Pulmonary artery endothelial cell (primary cell): ENCODE measurements around the gene C16orf87. TPM values are rescaled to one million over a fixed set of nuclear protein-coding genes. Genes with fewer than 3 reads are reported as not detected.

Experiments used
- DNase-seq: peaks from one replicate; pipeline ENCODE4 v3.0.0-alpha.2; 2011; ENCODE audit warnings: low read depth, low spot score
- total RNA-seq: library from RNA; depleted of rRNA; stranded (reverse); fragments of >200 nt; gene quantifications from 2 replicates; pipeline ENCODE4 v1.2.3, GENCODE V29; 2014

The C16orf87 gene
- total RNA-seq, 1 donor from 2014 or later: 5.9 TPM

- DNase-seq: no peak
Observed at GRCh38 chr16:46843898-46844642, 13.1 kb upstream of the C16orf87 start.

GRCh38 chr16:46842192-46842895 lies 11.4 kb upstream of the C16orf87 start:
- no peak for DNase-seq

- no peak for DNase-seq
Observed at GRCh38 chr16:46839986-46840443, 9.0 kb upstream of the C16orf87 start.

- no peak for DNase-seq
Observed at GRCh38 chr16:46836534-46837530, 5.9 kb upstream of the C16orf87 start.

- DNase-seq: no peak
Observed at GRCh38 chr16:46833460-46833800, 2.5 kb upstream of the C16orf87 start.

GRCh38 chr16:46832757-46833459 lies 1.9 kb upstream of the C16orf87 start:
- DNase-seq: no peak

- DNase-seq: no peak
Observed at GRCh38 chr16:46830417-46830901, 521 bp downstream of the C16orf87 start.

GRCh38 chr16:46828943-46829342 lies 2.0 kb downstream of the C16orf87 start:
- DNase-seq: no peak

GRCh38 chr16:46828292-46828691 lies 2.7 kb downstream of the C16orf87 start:
- no peak for DNase-seq

GRCh38 chr16:46826631-46827030 lies 4.3 kb downstream of the C16orf87 start:
- no peak for DNase-seq

GRCh38 chr16:46822270-46822669 lies 8.7 kb downstream of the C16orf87 start:
- no peak for DNase-seq

GRCh38 chr16:46817961-46818360 lies 13.0 kb downstream of the C16orf87 start:
- no peak for DNase-seq

GRCh38 chr16:46814790-46815189 lies 16.2 kb downstream of the C16orf87 start:
- no peak for DNase-seq

GRCh38 chr16:46813611-46814010 lies 17.4 kb downstream of the C16orf87 start:
- no peak for DNase-seq

- DNase-seq: no peak
Observed at GRCh38 chr16:46812781-46813540, 18.0 kb downstream of the C16orf87 start.

GRCh38 chr16:46811682-46812081 lies 19.3 kb downstream of the C16orf87 start:
- DNase-seq: no peak

GRCh38 chr16:46808997-46809396 lies 22.0 kb downstream of the C16orf87 start:
- DNase-seq: no peak

- no peak for DNase-seq
Observed at GRCh38 chr16:46807336-46807735, 23.6 kb downstream of the C16orf87 start.

- no peak for DNase-seq
Observed at GRCh38 chr16:46803373-46803772, 27.6 kb downstream of the C16orf87 start.

GRCh38 chr16:46801428-46802049 lies 29.4 kb downstream of the C16orf87 start:
- no peak for DNase-seq
